Activated CD8-positive, alpha-beta T cell treated with anti-CD3 and anti-CD28 coated beads for 36 hours (primary cell): Measurements from ENCODE around the gene VIPR2. TPM values are rescaled to one million over a fixed set of nuclear protein-coding genes. Genes with fewer than 3 reads are reported as not detected.

Experiments used
- ATAC-seq: fragments of 200-7000 bp; cut with Tn5 transposase; one replicate; pipeline ENCODE4 v1.10.0; 2021; ENCODE audit warnings: mild to moderate bottlenecking, moderate library complexity
- CTCF ChIA-PET: fragments of 350-600 bp; sonication (Branson Sonifier 250); formaldehyde crosslinking; loops from one replicate; lab custom pipeline; 2021; ENCODE audit warnings: antibody characterized with exemption; lab: Charles Lee
- POLR2A ChIA-PET: fragments of 350-600 bp; sonication (Branson Sonifier 250); formaldehyde crosslinking; loops from one replicate; lab custom pipeline; 2021; ENCODE audit warnings: antibody characterized with exemption; lab: Charles Lee
- DNase-seq: peaks from one replicate; pipeline ENCODE4 v3.0.0-alpha.2; 2020
- H3K27ac Mint-ChIP-seq: one replicate; pipeline ENCODE4 v1.8.0; 2021; ENCODE audit warnings: mild to moderate bottlenecking, mixed read lengths
- H3K27me3 Mint-ChIP-seq: one replicate; pipeline ENCODE4 v1.8.0; 2021; ENCODE audit warnings: mixed read lengths
- H3K36me3 Mint-ChIP-seq: one replicate; pipeline ENCODE4 v1.8.0; 2021; ENCODE audit warnings: low read depth, mixed read lengths
- H3K4me1 Mint-ChIP-seq: one replicate; pipeline ENCODE4 v1.8.0; 2021; ENCODE audit warnings: low read depth, mixed read lengths
- H3K4me3 Mint-ChIP-seq: one replicate; pipeline ENCODE4 v1.8.0; 2021; ENCODE audit warnings: mild to moderate bottlenecking, moderate library complexity, mixed read lengths
- H3K9me3 Mint-ChIP-seq: one replicate; pipeline ENCODE4 v1.8.0; 2021; ENCODE audit warnings: mixed read lengths
- CTCF ChIP-seq: fragments of 200-600 bp; IDR thresholded peaks from one replicate; pipeline ENCODE4 v1.8.0; 2022; ENCODE audit warnings: antibody characterized with exemption, mild to moderate bottlenecking
- intact Hi-C: fragments of 100-400 bp; cut with micrococcal nuclease; formaldehyde crosslinking; loops from one replicate; pipeline ENCODE4 v1.10.0; 2022
- total RNA-seq, 2 experiments: library from RNA; stranded (reverse); gene quantifications; one replicate each; pipeline ENCODE4 v1.2.3, GENCODE V29; 2021

Gene VIPR2
- total RNA-seq, 2 experiments from 2014 or later: 0.09 TPM; not detected in 1

DNA sequence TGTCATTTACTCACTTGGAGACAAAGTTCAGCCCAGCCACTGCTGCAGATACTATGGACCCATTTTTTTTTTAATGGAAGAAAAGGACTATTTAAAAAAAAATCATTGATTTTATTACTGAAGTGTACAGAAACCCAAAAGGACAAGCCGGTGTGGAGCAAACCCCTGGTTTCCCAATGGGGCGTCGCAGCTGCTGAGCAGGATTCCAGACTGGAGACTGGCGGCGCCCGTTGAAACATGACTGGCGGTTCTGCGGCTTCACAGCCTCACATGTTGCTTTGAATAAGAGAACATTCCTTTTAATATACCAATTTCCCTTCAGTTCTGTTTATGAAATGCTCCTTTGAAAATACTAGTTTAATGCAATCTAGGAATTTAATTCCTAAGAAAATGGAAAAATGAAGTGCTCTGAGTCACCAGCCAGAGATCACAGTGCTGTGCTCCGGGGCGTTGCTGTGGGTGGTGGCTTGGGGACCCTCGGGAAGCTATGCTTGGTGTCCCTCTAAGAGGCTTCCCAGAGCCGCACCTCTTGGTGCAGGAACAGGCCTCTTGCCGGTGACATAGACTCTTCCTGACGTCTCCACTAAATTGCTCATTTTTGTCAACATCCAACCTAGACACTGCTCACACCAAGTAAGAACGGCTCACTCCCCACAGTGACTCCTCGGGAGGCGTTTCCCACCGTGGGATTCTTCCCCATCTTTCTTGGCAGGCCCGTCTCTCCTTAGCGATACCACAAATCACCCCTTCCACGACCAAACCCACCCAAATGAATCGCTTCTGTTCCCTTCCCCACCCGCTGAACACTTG lies 12.0 kb upstream of the VIPR2 start:
- H3K27ac Mint-ChIP-seq: no peak overlapping the region
- POLR2A ChIA-PET: no interaction called here

DNA sequence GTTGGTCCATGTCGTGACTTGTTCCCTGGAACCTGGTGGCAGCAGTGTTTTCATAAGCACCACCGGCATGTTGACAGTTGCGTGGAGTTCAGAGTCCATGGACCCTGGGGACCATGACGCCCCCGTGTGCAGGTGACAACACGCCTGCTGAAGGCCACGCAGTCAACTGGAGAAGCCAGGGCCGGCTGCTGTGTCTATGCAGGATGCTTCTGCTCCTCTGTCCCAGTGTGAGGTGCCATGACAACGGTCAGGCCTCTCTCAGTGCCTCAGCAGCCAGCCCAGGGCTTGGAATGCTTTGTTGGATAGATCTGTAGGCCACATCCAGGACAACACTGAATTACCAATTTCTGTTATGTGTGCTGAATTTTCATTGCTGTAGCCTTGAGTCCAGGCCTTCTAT lies 10.7 kb upstream of the VIPR2 start:
- Mint-ChIP-seq H3K4me1 (no peaks in the 10 kb centered on the region), H3K9me3 (no peaks in the 10 kb centered on the region), H3K27me3 (no peaks in the 10 kb centered on the region), H3K4me3 (no peak overlapping the region), H3K36me3 (no peaks in the 10 kb centered on the region), H3K27ac (no peak overlapping the region)
- no peak for TF ChIP-seq CTCF
- no peak for ATAC-seq
- CTCF ChIA-PET: no interaction called here
- POLR2A ChIA-PET: no interaction called here
- DNase-seq: no peak
- intact Hi-C loops: no loop called here

More for the DNA sequence above, 12.0 kb upstream of the VIPR2 start:
- Mint-ChIP-seq H3K4me1 (no peaks in the 10 kb centered on the region), H3K9me3 (no peaks in the 10 kb centered on the region), H3K36me3 (no peaks in the 10 kb centered on the region), H3K4me3 (no peak overlapping the region), H3K27me3 (no peaks in the 10 kb centered on the region)
- intact Hi-C loops: no loop called here
- CTCF ChIA-PET: no interaction called here
- DNase-seq (no peak), ATAC-seq (no peak)
- no peak for TF ChIP-seq CTCF

DNA sequence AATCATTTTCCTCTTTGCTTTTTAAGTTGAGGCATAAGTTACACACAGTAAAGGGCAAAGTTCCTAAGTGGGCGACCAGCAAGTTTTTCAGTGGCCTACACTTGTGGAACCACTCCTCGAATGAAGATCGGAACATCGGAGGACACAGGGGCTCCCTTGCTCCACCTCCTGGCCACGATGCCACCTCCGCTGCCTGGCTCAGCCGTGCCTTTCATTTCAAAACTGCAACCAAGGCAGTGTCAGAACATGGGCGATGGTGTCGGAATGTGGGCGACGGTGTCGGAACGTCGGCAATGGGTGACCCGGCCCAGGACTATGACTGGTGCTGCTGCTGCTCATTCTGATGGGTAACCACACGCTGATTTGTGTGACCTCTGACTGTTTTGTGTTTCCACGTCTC lies 9.6 kb upstream of the VIPR2 start:
- POLR2A ChIA-PET: no interaction called here
- intact Hi-C loops: no loop called here
- no peaks in the 10 kb centered on the region for H3K4me1 Mint-ChIP-seq
- ATAC-seq (no peak), DNase-seq (no peak)
- no peak overlapping the region for H3K4me3 Mint-ChIP-seq
- H3K27me3 Mint-ChIP-seq: no peaks in the 10 kb centered on the region
- no peak overlapping the region for H3K27ac Mint-ChIP-seq
- no peaks in the 10 kb centered on the region for H3K36me3 Mint-ChIP-seq
- no peaks in the 10 kb centered on the region for H3K9me3 Mint-ChIP-seq
- CTCF ChIA-PET: no interaction called here
- TF ChIP-seq CTCF: no peak

DNA sequence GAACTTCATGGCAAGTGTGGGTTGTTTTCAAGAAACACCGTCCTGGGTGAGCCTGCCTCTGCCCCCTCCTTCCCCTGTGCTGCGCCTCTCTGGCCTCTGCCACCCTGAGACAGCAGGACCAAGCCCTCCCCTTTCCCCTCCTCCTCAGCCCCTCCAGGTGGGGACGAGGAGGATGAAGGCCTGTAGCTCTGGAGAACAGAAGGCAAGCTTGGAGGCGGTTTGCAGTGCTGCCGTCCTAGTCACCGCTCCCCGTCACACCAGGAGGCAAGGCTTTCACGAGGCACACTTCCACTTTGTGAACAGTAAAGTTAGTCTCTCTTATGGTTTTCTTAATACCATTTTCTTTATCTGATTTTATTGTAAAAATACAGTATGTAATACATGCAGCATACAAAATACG lies 8.8 kb upstream of the VIPR2 start:
- H3K36me3 Mint-ChIP-seq: no peaks in the 10 kb centered on the region
- H3K27me3 Mint-ChIP-seq: no peaks in the 10 kb centered on the region
- no peak for DNase-seq
- ATAC-seq: no peak
- no peaks in the 10 kb centered on the region for H3K9me3 Mint-ChIP-seq
- CTCF ChIA-PET: no interaction called here
- H3K4me3 Mint-ChIP-seq: no peak overlapping the region
- POLR2A ChIA-PET: no interaction called here
- no peak for TF ChIP-seq CTCF
- intact Hi-C loops: no loop called here
- no peaks in the 10 kb centered on the region for H3K4me1 Mint-ChIP-seq
- no peak overlapping the region for H3K27ac Mint-ChIP-seq

DNA sequence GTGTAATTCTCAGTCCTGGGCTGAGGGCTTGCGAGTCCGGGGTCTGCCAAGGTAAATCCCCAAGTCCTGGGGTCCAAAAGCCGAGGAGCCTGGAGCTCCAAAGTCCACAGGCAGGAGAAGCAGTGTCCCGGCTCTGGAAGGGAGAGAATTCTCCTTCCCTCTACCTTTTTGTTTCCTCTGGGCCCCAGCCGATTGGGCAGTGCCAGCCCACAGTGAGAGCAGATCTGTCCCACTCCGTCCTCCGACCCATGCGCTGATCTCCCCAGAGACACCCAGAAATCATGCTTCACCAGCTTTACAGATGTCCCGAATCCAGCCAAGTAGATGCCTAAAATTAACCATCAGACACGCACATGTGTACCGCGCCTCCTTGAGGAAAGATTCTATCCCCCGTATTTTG lies 8.1 kb upstream of the VIPR2 start:
- no peak overlapping the region for H3K27ac Mint-ChIP-seq
- no peak for TF ChIP-seq CTCF
- POLR2A ChIA-PET: no interaction called here
- ATAC-seq: no peak
- H3K36me3 Mint-ChIP-seq: no peaks in the 10 kb centered on the region
- no peaks in the 10 kb centered on the region for H3K4me1 Mint-ChIP-seq
- CTCF ChIA-PET: no interaction called here
- H3K4me3 Mint-ChIP-seq: no peak overlapping the region
- DNase-seq: no peak
- H3K27me3 Mint-ChIP-seq: no peaks in the 10 kb centered on the region
- no peaks in the 10 kb centered on the region for H3K9me3 Mint-ChIP-seq
- intact Hi-C loops: no loop called here
